ENCODE results near the gene CPA5.
A peak's percentile ranks its signal among the peaks of the same experiment; 100 is the strongest.

CPA5 gene

GRCh38 chr7:130369831-130370550 lies 25.4 kb downstream of the CPA5 start:
- Histone ChIP-seq H3K18ac (ENCODE audit: low read length) (peak overlapping the region; percentile 46), H2BK5ac (ENCODE audit: low read length) (no peak overlapping the region), H3K9ac (ENCODE audit: low read depth, low read length, poor library complexity) (no peak overlapping the region), H3K4me2 (ENCODE audit: insufficient read depth, low read length, poor library complexity, severe bottlenecking) (no peak overlapping the region), H2BK12ac (ENCODE audit: low read length) (no peak overlapping the region), H3K4me3 (ENCODE audit: low read length in 2 of 2) (no peak overlapping the region), H2AK5ac (ENCODE audit: low read depth, low read length) (no peak overlapping the region), H3K27ac (replicated peaks; ENCODE audit: low read length) (no peak overlapping the region), H2BK120ac (ENCODE audit: low read depth, low read length) (no peak overlapping the region), H3K4ac (ENCODE audit: low read length) (no peak overlapping the region), H3K4me1 (ENCODE audit: control insufficient read depth in 2 of 2, insufficient read depth in 1 of 2, low read depth in 1 of 2, low read length in 2 of 2) (peaks cover 16 to 17% of the 10 kb centered on the region in 2 donors), H2BK15ac (ENCODE audit: low read length) (no peak overlapping the region), H3K9me3 (replicated peaks in 1 of 2; ENCODE audit: control insufficient read depth in 2 of 2, insufficient read depth in 1 of 2, low read depth in 1 of 2, low read length in 2 of 2) (peaks cover 2 to 6% of the 10 kb centered on the region in 2 donors), H3K36me3 (replicated peaks in 1 of 2; ENCODE audit: control insufficient read depth in 2 of 2, insufficient read depth in 2 of 2, low read length in 2 of 2) (no peaks in the 10 kb centered on the region), H3K79me1 (ENCODE audit: low read depth, low read length) (no peaks in the 10 kb centered on the region), H3K27me3 (ENCODE audit: control insufficient read depth in 3 of 3, insufficient read depth in 3 of 3, low read depth in 1 of 3, low read length in 3 of 3) (no peaks in the 10 kb centered on the region), H4K91ac (ENCODE audit: low read depth, low read length, poor library complexity) (no peak overlapping the region), H4K8ac (ENCODE audit: low read depth, low read length) (no peak overlapping the region), H3K14ac (ENCODE audit: low read length) (no peak overlapping the region), H3K23ac (ENCODE audit: low read depth, low read length, poor library complexity) (no peak overlapping the region), H2AFZ (ENCODE audit: low read length) (no peak overlapping the region)
- no peak for DNase-seq (ENCODE audit: low spot score)
- no CpG with 5 or more reads among the region's 3 CpGs for WGBS, 2 donors (ENCODE audit: extremely low coverage in 2 of 2, insufficient read length in 2 of 2, insufficient replicate concordance in 1 of 2)

DNA sequence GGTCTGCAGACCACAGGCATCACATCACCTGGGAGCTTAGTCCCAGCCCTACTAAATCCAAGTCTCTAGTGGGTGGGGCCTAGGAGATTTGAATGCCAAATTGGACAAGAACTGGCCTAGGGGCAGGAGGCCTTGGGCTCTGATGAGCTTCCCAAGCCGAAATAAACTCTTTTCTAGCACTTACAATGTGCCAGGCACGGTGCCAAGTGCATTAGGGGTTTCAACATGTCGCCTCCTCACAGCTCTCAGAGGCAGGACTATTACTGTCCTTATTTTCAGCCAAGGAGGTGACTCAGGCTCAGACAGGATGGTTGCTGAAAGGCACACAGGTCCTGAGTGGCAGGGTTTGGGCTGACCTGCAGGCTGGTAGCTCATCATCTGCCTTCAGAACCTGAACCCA lies 26.4 kb downstream of the CPA5 start:
- WGBS, 2 donors (ENCODE audit: extremely low coverage in 2 of 2, insufficient read length in 2 of 2, insufficient replicate concordance in 1 of 2) = no CpG with 5 or more reads among the region's 3 CpGs
- no peak overlapping the region for H2BK5ac ChIP-seq (ENCODE audit: low read length)
- no peak overlapping the region for H4K8ac ChIP-seq (ENCODE audit: low read depth, low read length)
- H3K79me1 ChIP-seq (ENCODE audit: low read depth, low read length) = no peaks in the 10 kb centered on the region
- H3K4me1 ChIP-seq (ENCODE audit: control insufficient read depth in 2 of 2, insufficient read depth in 1 of 2, low read depth in 1 of 2, low read length in 2 of 2) = peaks cover 11 to 16% of the 10 kb centered on the region in 2 donors
- peak overlapping the region; percentile 79 for H2AK5ac ChIP-seq (ENCODE audit: low read depth, low read length)
- no peak overlapping the region for H3K4me2 ChIP-seq (ENCODE audit: insufficient read depth, low read length, poor library complexity, severe bottlenecking)
- H3K23ac ChIP-seq (ENCODE audit: low read depth, low read length, poor library complexity) = no peak overlapping the region
- peak overlapping the region; percentile 44 for H3K18ac ChIP-seq (ENCODE audit: low read length)
- H2BK15ac ChIP-seq (ENCODE audit: low read length) = no peak overlapping the region
- no peak for DNase-seq (ENCODE audit: low spot score)
- H3K36me3 ChIP-seq (replicated peaks in 1 of 2; ENCODE audit: control insufficient read depth in 2 of 2, insufficient read depth in 2 of 2, low read length in 2 of 2) = no peaks in the 10 kb centered on the region
- no peak overlapping the region for H3K9ac ChIP-seq (ENCODE audit: low read depth, low read length, poor library complexity)
- no peak overlapping the region for H2BK120ac ChIP-seq (ENCODE audit: low read depth, low read length)
- no peak overlapping the region for H3K4ac ChIP-seq (ENCODE audit: low read length)
- no peak overlapping the region for H3K14ac ChIP-seq (ENCODE audit: low read length)
- H2AFZ ChIP-seq (ENCODE audit: low read length) = no peak overlapping the region
- peaks cover 4 to 13% of the 10 kb centered on the region in 2 donors for H3K9me3 ChIP-seq (replicated peaks in 1 of 2; ENCODE audit: control insufficient read depth in 2 of 2, insufficient read depth in 1 of 2, low read depth in 1 of 2, low read length in 2 of 2)
- no peak overlapping the region for H3K27ac ChIP-seq (replicated peaks; ENCODE audit: low read length)
- H4K91ac ChIP-seq (ENCODE audit: low read depth, low read length, poor library complexity) = no peak overlapping the region
- H3K27me3 ChIP-seq (ENCODE audit: control insufficient read depth in 3 of 3, insufficient read depth in 3 of 3, low read depth in 1 of 3, low read length in 3 of 3) = no peaks in the 10 kb centered on the region
- H2BK12ac ChIP-seq (ENCODE audit: low read length) = peak overlapping the region; percentile 78
- H3K4me3 ChIP-seq (ENCODE audit: low read length in 2 of 2) = peak overlapping the region in 1 of 2 donors; percentile 25

DNA sequence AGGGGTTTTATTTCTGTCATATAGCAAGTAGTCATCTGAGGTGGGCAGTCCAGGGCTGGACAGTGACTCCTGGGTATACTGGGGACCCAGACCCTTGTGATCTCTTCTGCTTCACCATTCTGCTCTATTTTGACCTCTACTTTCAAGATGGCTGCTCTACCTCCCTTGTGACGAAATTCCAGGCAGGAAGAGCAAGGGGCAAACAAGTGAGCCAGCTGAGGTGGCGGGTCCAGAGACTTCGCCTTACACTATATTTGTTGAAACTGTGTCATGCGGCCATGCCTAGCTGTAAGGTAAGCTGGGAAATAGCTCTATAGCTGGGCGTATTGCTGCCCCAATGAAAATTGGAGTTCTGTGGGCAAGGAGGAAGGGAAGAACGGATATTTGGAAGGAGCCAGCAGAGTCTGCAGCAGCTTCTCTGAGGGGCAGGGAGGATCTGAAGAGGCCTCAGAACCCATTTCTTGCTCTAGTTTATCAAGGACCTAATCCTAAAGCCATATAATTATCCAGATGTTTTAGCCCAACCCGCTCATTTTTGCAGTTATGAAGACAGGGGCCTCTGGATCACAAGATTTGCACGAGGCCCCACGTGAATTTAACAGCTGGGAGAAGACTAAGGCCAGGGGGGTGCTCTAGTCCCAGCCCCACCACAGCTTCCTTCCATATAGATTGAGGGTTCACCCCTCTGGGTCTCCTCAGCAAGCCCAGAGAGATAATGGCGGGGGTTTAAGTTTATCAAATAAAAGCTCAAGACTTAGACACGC lies 28.0 kb downstream of the CPA5 start:
- H3K9me3 ChIP-seq (replicated peaks in 1 of 2; ENCODE audit: control insufficient read depth in 2 of 2, insufficient read depth in 1 of 2, low read depth in 1 of 2, low read length in 2 of 2) = peaks cover 7 to 16% of the 10 kb centered on the region in 2 donors
- H3K4me2 ChIP-seq (ENCODE audit: insufficient read depth, low read length, poor library complexity, severe bottlenecking) = no peak overlapping the region
- peaks cover 7 to 16% of the 10 kb centered on the region in 2 donors for H3K4me1 ChIP-seq (ENCODE audit: control insufficient read depth in 2 of 2, insufficient read depth in 1 of 2, low read depth in 1 of 2, low read length in 2 of 2)
- peak overlapping the region; percentile 87 for H2AFZ ChIP-seq (ENCODE audit: low read length)
- no peak overlapping the region for H3K9ac ChIP-seq (ENCODE audit: low read depth, low read length, poor library complexity)
- H3K4ac ChIP-seq (ENCODE audit: low read length) = no peak overlapping the region
- peak overlapping the region; percentile 76 for H3K18ac ChIP-seq (ENCODE audit: low read length)
- no peak overlapping the region for H3K14ac ChIP-seq (ENCODE audit: low read length)
- no CpG with 5 or more reads among the region's 11 CpGs for WGBS, 2 donors (ENCODE audit: extremely low coverage in 2 of 2, insufficient read length in 2 of 2, insufficient replicate concordance in 1 of 2)
- H3K79me1 ChIP-seq (ENCODE audit: low read depth, low read length) = no peaks in the 10 kb centered on the region
- H3K27ac ChIP-seq (replicated peaks; ENCODE audit: low read length) = no peak overlapping the region
- H3K4me3 ChIP-seq (ENCODE audit: low read length in 2 of 2) = no peak overlapping the region
- H2BK15ac ChIP-seq (ENCODE audit: low read length) = peak overlapping the region; percentile 22
- peak overlapping the region; percentile 54 for H2BK5ac ChIP-seq (ENCODE audit: low read length)
- no peak overlapping the region for H2BK120ac ChIP-seq (ENCODE audit: low read depth, low read length)
- no peak for DNase-seq (ENCODE audit: low spot score)
- no peaks in the 10 kb centered on the region for H3K36me3 ChIP-seq (replicated peaks in 1 of 2; ENCODE audit: control insufficient read depth in 2 of 2, insufficient read depth in 2 of 2, low read length in 2 of 2)
- peak overlapping the region; percentile 56 for H2AK5ac ChIP-seq (ENCODE audit: low read depth, low read length)
- H4K91ac ChIP-seq (ENCODE audit: low read depth, low read length, poor library complexity) = peak overlapping the region; percentile 35
- no peak overlapping the region for H4K8ac ChIP-seq (ENCODE audit: low read depth, low read length)
- H2BK12ac ChIP-seq (ENCODE audit: low read length) = peak overlapping the region; percentile 79
- no peaks in the 10 kb centered on the region for H3K27me3 ChIP-seq (ENCODE audit: control insufficient read depth in 3 of 3, insufficient read depth in 3 of 3, low read depth in 1 of 3, low read length in 3 of 3)
- H3K23ac ChIP-seq (ENCODE audit: low read depth, low read length, poor library complexity) = no peak overlapping the region

DNA sequence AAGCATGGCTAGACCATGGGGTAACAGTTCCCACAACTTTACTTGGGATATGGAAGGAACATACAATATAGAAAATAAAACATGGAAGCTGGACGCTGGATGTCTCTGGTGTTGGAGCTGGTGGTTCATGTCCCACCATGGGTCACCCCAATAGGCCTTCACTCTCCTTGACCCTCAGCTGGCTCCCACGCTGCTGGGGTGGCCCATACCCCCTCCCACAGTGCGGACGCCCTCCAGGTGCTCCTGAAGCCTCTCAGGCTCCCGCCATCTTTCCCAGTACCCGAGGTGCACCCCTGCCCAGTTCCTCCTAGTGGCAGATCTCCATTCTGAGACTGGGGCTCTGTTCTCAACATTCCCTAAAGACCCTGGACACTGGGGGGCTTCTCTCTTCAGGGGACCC lies 29.9 kb downstream of the CPA5 start:
- H3K9me3 ChIP-seq (replicated peaks in 1 of 2; ENCODE audit: control insufficient read depth in 2 of 2, insufficient read depth in 1 of 2, low read depth in 1 of 2, low read length in 2 of 2) = peaks cover 7 to 17% of the 10 kb centered on the region in 2 donors
- H3K14ac ChIP-seq (ENCODE audit: low read length) = no peak overlapping the region
- H3K18ac ChIP-seq (ENCODE audit: low read length) = peak overlapping the region; percentile 44
- no peak overlapping the region for H2BK5ac ChIP-seq (ENCODE audit: low read length)
- H2AK5ac ChIP-seq (ENCODE audit: low read depth, low read length) = peak overlapping the region; percentile 2
- no peak overlapping the region for H4K91ac ChIP-seq (ENCODE audit: low read depth, low read length, poor library complexity)
- H3K27ac ChIP-seq (replicated peaks; ENCODE audit: low read length) = no peak overlapping the region
- H2BK12ac ChIP-seq (ENCODE audit: low read length) = peak overlapping the region; percentile 25
- H3K4me1 ChIP-seq (ENCODE audit: control insufficient read depth in 2 of 2, insufficient read depth in 1 of 2, low read depth in 1 of 2, low read length in 2 of 2) = peaks cover 7 to 12% of the 10 kb centered on the region in 2 donors
- no peak overlapping the region for H3K4me2 ChIP-seq (ENCODE audit: insufficient read depth, low read length, poor library complexity, severe bottlenecking)
- WGBS, 2 donors (ENCODE audit: extremely low coverage in 2 of 2, insufficient read length in 2 of 2, insufficient replicate concordance in 1 of 2) = no CpG with 5 or more reads among the region's 6 CpGs
- H2BK120ac ChIP-seq (ENCODE audit: low read depth, low read length) = peak overlapping the region; percentile 35
- H3K4me3 ChIP-seq (ENCODE audit: low read length in 2 of 2) = no peak overlapping the region
- H3K27me3 ChIP-seq (ENCODE audit: control insufficient read depth in 3 of 3, insufficient read depth in 3 of 3, low read depth in 1 of 3, low read length in 3 of 3) = no peaks in the 10 kb centered on the region
- H3K36me3 ChIP-seq (replicated peaks in 1 of 2; ENCODE audit: control insufficient read depth in 2 of 2, insufficient read depth in 2 of 2, low read length in 2 of 2) = no peaks in the 10 kb centered on the region
- no peak overlapping the region for H3K23ac ChIP-seq (ENCODE audit: low read depth, low read length, poor library complexity)
- H3K4ac ChIP-seq (ENCODE audit: low read length) = no peak overlapping the region
- peak overlapping the region; percentile 87 for H2AFZ ChIP-seq (ENCODE audit: low read length)
- H3K79me1 ChIP-seq (ENCODE audit: low read depth, low read length) = no peaks in the 10 kb centered on the region
- no peak overlapping the region for H4K8ac ChIP-seq (ENCODE audit: low read depth, low read length)
- H2BK15ac ChIP-seq (ENCODE audit: low read length) = no peak overlapping the region
- DNase-seq (ENCODE audit: low spot score) = no peak
- H3K9ac ChIP-seq (ENCODE audit: low read depth, low read length, poor library complexity) = no peak overlapping the region
